Measurements from ENCODE around the gene FAM118B.

Gene FAM118B

GRCh38 chr11:126211236-126212088 lies at the start of gene FAM118B, which contains the start of gene RPUSD4:
Gene FAM118B, plus strand, starts transcription at chr11:126211782. Its CDS starts 23,220 bp downstream, at chr11:126235002.
Gene RPUSD4, minus strand, starts transcription at chr11:126211650. Its CDS starts 12 bp downstream, at chr11:126211638.
- DNase-seq (ENCODE audit: low read depth in 2 of 2): peak; percentile 97 to 98

GRCh38 chr11:126162306-126163030 lies 49.1 kb upstream of the FAM118B start:
- DNase-seq (ENCODE audit: low read depth in 2 of 2): no peak

- no peak for DNase-seq (ENCODE audit: low read depth in 2 of 2)
These were observed 48.4 kb upstream of the FAM118B start for GRCh38 chr11:126163074-126163700.

- DNase-seq (ENCODE audit: low read depth in 2 of 2): no peak
These were observed 47.8 kb upstream of the FAM118B start for GRCh38 chr11:126163779-126164178.

GRCh38 chr11:126164781-126165180 lies 46.8 kb upstream of the FAM118B start:
- DNase-seq (ENCODE audit: low read depth in 2 of 2): no peak

- DNase-seq (ENCODE audit: low read depth in 2 of 2): no peak
These were observed 46.3 kb upstream of the FAM118B start for GRCh38 chr11:126165311-126165720.

GRCh38 chr11:126165757-126166156 lies 45.8 kb upstream of the FAM118B start:
- DNase-seq (ENCODE audit: low read depth in 2 of 2): no peak

GRCh38 chr11:126166413-126166812 lies 45.2 kb upstream of the FAM118B start:
- no peak for DNase-seq (ENCODE audit: low read depth in 2 of 2)

- DNase-seq (ENCODE audit: low read depth in 2 of 2): no peak
These were observed 44.1 kb upstream of the FAM118B start for GRCh38 chr11:126167488-126167887.

- DNase-seq (ENCODE audit: low read depth in 2 of 2): no peak
These were observed 42.3 kb upstream of the FAM118B start for GRCh38 chr11:126169291-126169690.

GRCh38 chr11:126172596-126173038 lies 39.0 kb upstream of the FAM118B start:
- no peak for DNase-seq (ENCODE audit: low read depth in 2 of 2)

- no peak for DNase-seq (ENCODE audit: low read depth in 2 of 2)
These were observed 38.3 kb upstream of the FAM118B start for GRCh38 chr11:126173257-126173656.

- no peak for DNase-seq (ENCODE audit: low read depth in 2 of 2)
These were observed 36.8 kb upstream of the FAM118B start for GRCh38 chr11:126174816-126175215.

GRCh38 chr11:126175393-126175792 lies 36.2 kb upstream of the FAM118B start:
- DNase-seq (ENCODE audit: low read depth in 2 of 2): no peak

- DNase-seq (ENCODE audit: low read depth in 2 of 2): no peak
These were observed 34.6 kb upstream of the FAM118B start for GRCh38 chr11:126176853-126177470.

- no peak for DNase-seq (ENCODE audit: low read depth in 2 of 2)
These were observed 29.4 kb upstream of the FAM118B start for GRCh38 chr11:126181939-126182730.

GRCh38 chr11:126182787-126183445 lies 28.7 kb upstream of the FAM118B start:
- DNase-seq (ENCODE audit: low read depth in 2 of 2): no peak

- DNase-seq (ENCODE audit: low read depth in 2 of 2): no peak
These were observed 26.1 kb upstream of the FAM118B start for GRCh38 chr11:126185259-126186024.

GRCh38 chr11:126186025-126186698 lies 25.4 kb upstream of the FAM118B start:
- no peak for DNase-seq (ENCODE audit: low read depth in 2 of 2)

Data from stimulated activated CD8-positive, alpha-beta memory T cell treated with anti-CD3 and anti-CD28 coated beads, Interleukin-7, amount 100 ng/mL, for 4 hours (primary cell).